ENCODE measurements around the gene NOTUM.

GRCh38 chr17:81958633-81959342 is 2.2 kb downstream of the NOTUM start:
- TF ChIP-seq EP300 (IDR thresholded peaks at IDR 0.05) (no peak), CTCF (IDR thresholded peaks at IDR 0.05) (no peak), POLR2A (IDR thresholded peaks at IDR 0.05) (no peak)

Measured in ovary (tissue), 3 donors.